Mesodermal cell (in vitro differentiated cells): ENCODE results near the gene STARD3.

Experiments used
- H3K27ac ChIP-seq: 2 replicates; pipeline ENCODE4 v1.7.0; 2013; ENCODE audit warnings: mild to moderate bottlenecking, low read depth, low read length, moderate library complexity; ENCODE audit not compliant: severe bottlenecking
- H3K36me3 ChIP-seq: 2 replicates; pipeline ENCODE4 v1.7.1; 2013; ENCODE audit warnings: mild to moderate bottlenecking, low read length, moderate library complexity; ENCODE audit not compliant: control insufficient read depth, insufficient read depth
- H3K4me1 ChIP-seq: one replicate; pipeline ENCODE4 v1.7.1; 2013; ENCODE audit warnings: mild to moderate bottlenecking, low read length; ENCODE audit not compliant: insufficient read depth, control insufficient read depth, poor library complexity, severe bottlenecking
- H3K4me3 ChIP-seq: 2 replicates; pipeline ENCODE4 v1.7.0; 2013; ENCODE audit warnings: low read length, control low read depth, mild to moderate bottlenecking; ENCODE audit not compliant: insufficient read depth, poor library complexity, severe bottlenecking; ENCODE audit errors: extremely low read depth
- H3K9me3 ChIP-seq: 2 replicates; pipeline ENCODE4 v1.7.1; 2013; ENCODE audit warnings: mild to moderate bottlenecking, low read length, moderate library complexity; ENCODE audit not compliant: control insufficient read depth
- WGBS, 2 experiments: methylation state at CpG; one replicate each; pipeline ENCODE4 v1.1.5; 2013; ENCODE audit warnings: missing lambda C conversion rate in 2 of 2; ENCODE audit not compliant: insufficient coverage in 2 of 2; 5-methylcytosine and 5-hydroxymethylcytosine counted together

The STARD3 gene

DNA sequence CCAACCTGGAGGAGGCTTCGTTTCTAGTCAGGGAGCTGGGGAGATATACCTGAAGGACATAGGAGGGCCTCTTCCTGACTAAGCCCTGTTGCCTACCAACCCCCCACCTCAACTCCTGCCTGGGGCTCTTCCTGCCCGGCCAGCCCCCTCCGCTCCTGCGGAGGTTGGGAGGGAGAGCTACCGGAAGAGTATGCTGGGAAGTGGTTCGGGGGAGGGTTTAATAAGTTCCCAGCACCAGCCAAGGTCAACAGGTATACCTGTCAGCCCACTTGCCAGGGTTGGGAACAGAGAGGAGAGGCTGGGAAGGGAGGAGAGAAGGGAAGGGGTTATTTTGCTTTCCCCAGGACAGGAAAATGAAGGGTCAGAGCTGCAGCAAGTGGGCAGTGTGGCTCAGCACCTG is 5.5 kb upstream of the STARD3 start:
- no peak overlapping the region for H3K4me3 ChIP-seq
- H3K27ac ChIP-seq = no peak overlapping the region
- H3K9me3 ChIP-seq = no peaks in the 10 kb centered on the region
- peaks cover 16% of the 10 kb centered on the region for H3K4me1 ChIP-seq
- WGBS, 2 experiments = 25% methylated on average over 2 of the region's 6 CpGs; no CpG with 5 or more reads in 1 of the 2 experiments
- no peaks in the 10 kb centered on the region for H3K36me3 ChIP-seq

- no peak overlapping the region for H3K4me3 ChIP-seq
- WGBS, 2 experiments = 71 to 80% methylated on average over 9 to 12 of the region's 13 CpGs
- H3K9me3 ChIP-seq = no peaks in the 10 kb centered on the region
- no peak overlapping the region for H3K27ac ChIP-seq
- H3K4me1 ChIP-seq = peaks cover 14% of the 10 kb centered on the region
- no peaks in the 10 kb centered on the region for H3K36me3 ChIP-seq
These were observed 4.6 kb upstream of the STARD3 start for GRCh38 chr17:39632153-39632941.

DNA sequence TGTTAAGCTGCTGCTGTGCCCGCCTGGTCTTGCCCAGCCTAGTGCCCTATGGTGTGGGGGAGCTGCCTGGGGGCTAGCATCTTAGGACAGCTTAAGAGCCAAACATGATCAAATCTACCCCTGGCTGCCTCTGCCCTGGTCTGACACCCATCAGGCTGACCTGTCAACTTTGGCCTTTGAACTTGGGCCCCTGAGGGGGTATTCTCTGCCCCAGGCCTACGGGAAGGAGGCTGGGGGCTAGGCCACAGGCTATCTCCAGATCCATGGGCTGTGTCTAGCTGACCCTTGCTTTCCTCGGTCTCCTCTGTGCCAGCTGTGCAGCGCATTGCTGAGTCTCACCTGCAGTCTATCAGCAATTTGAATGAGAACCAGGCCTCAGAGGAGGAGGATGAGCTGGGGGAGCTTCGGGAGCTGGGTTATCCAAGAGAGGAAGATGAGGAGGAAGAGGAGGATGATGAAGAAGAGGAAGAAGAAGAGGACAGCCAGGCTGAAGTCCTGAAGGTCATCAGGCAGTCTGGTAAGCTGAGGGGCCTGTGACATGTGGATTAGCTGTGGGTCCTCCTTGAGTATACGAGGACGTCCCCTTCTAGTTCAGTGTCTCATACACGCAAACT is 3.3 kb upstream of the STARD3 start:
- Histone ChIP-seq H3K9me3 (no peaks in the 10 kb centered on the region), H3K36me3 (peaks cover 5% of the 10 kb centered on the region), H3K4me3 (no peak overlapping the region), H3K4me1 (peaks cover 14% of the 10 kb centered on the region), H3K27ac (no peak overlapping the region)
- WGBS, 2 experiments = 78 to 87% methylated on average over 7 to 8 of the region's 8 CpGs

DNA sequence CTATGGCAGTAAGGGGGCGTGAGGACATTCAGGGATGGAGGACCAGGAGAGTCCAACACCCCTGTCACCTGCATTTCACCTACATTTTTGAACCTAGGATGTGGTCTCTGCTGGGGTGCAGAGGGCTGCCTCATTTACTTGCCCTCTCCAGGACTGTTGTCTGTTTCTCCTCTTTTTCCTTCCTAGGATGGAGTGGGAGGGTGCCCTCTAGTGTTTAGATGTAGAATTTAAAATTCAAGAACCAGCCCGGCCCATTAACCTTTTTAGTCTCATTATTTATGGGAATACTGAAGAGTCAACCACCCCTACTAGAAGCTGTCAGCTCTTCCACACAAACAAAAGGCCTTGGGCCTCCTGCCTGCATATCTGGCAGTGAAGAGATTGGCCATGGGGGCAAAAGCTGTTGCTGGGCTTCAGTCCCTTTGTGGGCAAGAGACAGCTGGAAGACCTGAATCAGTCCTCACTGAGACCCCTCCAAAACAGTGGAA is 2.5 kb upstream of the STARD3 start:
- Histone ChIP-seq H3K27ac (no peak overlapping the region), H3K36me3 (peaks cover 5% of the 10 kb centered on the region), H3K4me1 (peaks cover 14% of the 10 kb centered on the region), H3K9me3 (no peaks in the 10 kb centered on the region), H3K4me3 (no peak overlapping the region)
- WGBS, 2 experiments = no CpG with 5 or more reads among the region's 2 CpGs

GRCh38 chr17:39635614-39636176 is 1.2 kb upstream of the STARD3 start:
- peaks cover 5% of the 10 kb centered on the region for H3K36me3 ChIP-seq
- H3K27ac ChIP-seq = no peak overlapping the region
- WGBS, 2 experiments = 84 to 96% methylated on average over 4 of the region's 8 CpGs
- H3K4me1 ChIP-seq = peaks cover 23% of the 10 kb centered on the region
- H3K4me3 ChIP-seq = no peak overlapping the region
- H3K9me3 ChIP-seq = no peaks in the 10 kb centered on the region

GRCh38 chr17:39636587-39636926 is 387 bp upstream of the STARD3 start:
- Histone ChIP-seq H3K36me3 (peaks cover 5% of the 10 kb centered on the region), H3K27ac (peak overlapping the region; percentile 36), H3K4me1 (peaks cover 20% of the 10 kb centered on the region), H3K9me3 (no peaks in the 10 kb centered on the region), H3K4me3 (peak overlapping the region; percentile 84)
- 67% methylated on average over 3 of the region's 6 CpGs; no CpG with 5 or more reads in 1 of the 2 experiments for WGBS, 2 experiments

- Histone ChIP-seq H3K27ac (no peak overlapping the region), H3K9me3 (no peaks in the 10 kb centered on the region), H3K4me1 (peaks cover 25% of the 10 kb centered on the region), H3K4me3 (no peak overlapping the region), H3K36me3 (peaks cover 5% of the 10 kb centered on the region)
- WGBS, 2 experiments = 93 to 96% methylated on average over 7 of the region's 7 CpGs
These were observed 1.4 kb downstream of the STARD3 start for GRCh38 chr17:39638317-39638716.

DNA sequence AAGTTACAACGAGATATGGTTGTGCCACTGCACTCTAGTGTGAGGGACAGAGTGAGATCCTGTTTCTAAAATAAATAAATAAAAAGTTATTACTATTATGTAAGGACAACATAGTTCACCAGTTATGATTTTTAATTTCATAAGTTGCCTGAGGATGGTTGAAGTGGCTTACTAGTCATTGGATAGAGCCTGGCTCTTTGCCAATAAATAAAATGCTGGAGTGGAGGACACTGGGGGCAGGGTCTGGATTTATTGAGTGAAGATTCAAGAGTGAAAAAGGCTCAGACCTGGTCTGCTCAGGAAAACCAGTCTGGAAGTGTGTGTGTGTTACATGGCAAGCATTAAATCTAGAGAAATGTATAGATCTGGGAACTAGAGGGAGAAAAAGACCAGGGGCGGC is 2.1 kb downstream of the STARD3 start:
- Histone ChIP-seq H3K4me3 (no peak overlapping the region), H3K4me1 (peaks cover 30% of the 10 kb centered on the region), H3K36me3 (peaks cover 5% of the 10 kb centered on the region), H3K9me3 (no peaks in the 10 kb centered on the region), H3K27ac (no peak overlapping the region)
- 64 to 100% methylated on average over 1 of the region's 2 CpGs for WGBS, 2 experiments

DNA sequence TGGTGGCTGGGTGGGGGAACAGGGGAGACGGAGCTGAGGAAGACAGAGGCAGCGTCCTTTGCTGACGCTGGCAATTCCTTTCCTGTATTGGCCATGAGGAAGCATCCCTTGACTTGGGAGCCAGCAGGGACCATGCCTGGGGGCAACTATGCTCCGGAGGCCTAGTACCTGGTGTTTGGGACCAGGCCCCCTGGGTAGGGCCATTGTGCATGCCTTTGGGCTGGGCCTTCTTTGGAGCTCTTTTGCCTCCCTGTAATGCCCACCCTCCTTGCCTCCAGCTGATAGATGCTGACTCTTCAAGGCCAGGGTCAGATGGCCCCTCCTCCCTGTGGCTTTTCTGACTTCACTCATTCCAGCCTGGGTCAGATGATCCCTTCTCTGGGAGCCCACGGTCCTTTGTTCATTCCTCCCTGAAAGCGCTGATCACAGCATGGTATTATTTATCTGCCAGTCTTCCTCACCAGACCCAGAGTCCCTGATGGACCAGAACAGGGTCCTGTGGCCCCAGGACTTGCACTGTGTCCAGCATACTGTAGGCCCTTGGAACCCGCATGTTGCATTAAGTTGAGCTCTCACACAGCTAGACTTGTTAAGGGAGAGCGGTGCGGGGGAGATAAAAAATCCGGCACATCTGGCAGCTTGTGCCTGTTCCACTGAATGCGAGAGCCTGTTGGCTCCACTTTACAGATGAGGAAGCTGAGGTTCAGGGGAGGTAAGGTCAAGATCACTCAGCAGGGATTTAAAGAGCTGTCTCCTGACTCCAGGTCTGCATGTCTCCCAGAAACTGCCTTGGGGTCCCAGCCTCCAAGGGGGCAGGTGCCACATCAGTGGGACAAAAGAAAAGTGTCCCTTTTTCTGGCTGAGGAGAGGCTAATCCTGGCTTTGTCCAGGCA is 2.9 kb downstream of the STARD3 start:
- no peaks in the 10 kb centered on the region for H3K9me3 ChIP-seq
- H3K27ac ChIP-seq = no peak overlapping the region
- 82 to 87% methylated on average over 9 to 11 of the region's 11 CpGs for WGBS, 2 experiments
- peaks cover 5% of the 10 kb centered on the region for H3K36me3 ChIP-seq
- H3K4me1 ChIP-seq = peaks cover 36% of the 10 kb centered on the region
- H3K4me3 ChIP-seq = no peak overlapping the region

DNA sequence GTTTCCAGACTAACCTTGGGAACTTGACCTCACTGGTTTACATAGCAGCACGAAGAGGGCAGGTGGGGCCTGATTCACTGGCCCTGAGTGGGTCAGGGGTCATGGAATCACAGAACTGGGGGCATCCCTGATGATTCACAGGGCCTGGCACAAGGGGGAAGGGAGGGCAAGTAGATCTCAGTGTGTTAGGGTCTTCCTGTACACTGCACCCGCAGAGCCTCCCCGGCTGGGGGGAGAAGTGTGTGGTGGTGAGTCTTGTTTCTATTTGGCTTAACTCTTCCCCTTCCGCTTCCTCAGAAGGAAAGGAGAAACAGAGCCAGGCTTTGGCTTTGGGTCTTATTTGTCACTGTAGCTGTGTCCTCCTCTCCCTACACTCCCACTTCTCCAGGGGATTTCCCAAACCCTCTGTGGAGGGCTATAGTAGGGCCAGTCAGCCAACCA is 3.7 kb downstream of the STARD3 start:
- peaks cover 41% of the 10 kb centered on the region for H3K4me1 ChIP-seq
- H3K36me3 ChIP-seq = peaks cover 5% of the 10 kb centered on the region
- no peaks in the 10 kb centered on the region for H3K9me3 ChIP-seq
- H3K4me3 ChIP-seq = no peak overlapping the region
- 63 to 75% methylated on average over 1 of the region's 4 CpGs for WGBS, 2 experiments
- H3K27ac ChIP-seq = no peak overlapping the region
